M059J (cell line): Measurements from ENCODE around the gene DYRK1B. TPM values are rescaled to one million over a fixed set of nuclear protein-coding genes. Genes with fewer than 3 reads are reported as not detected.

Source experiments
- DNase-seq: peaks from one replicate; pipeline ENCODE4 v3.0.0-alpha.2; 2012; ENCODE audit warnings: low read depth
- total RNA-seq: library from RNA; depleted of rRNA; stranded (reverse); fragments of >200 nt; shearing (Covaris generic); gene quantifications from 2 replicates; pipeline ENCODE4 v1.2.3, GENCODE V29; 2014; rRNA removed

The DYRK1B gene
- total RNA-seq, 1 experiment from 2014 or later = 10.6 TPM

DNA sequence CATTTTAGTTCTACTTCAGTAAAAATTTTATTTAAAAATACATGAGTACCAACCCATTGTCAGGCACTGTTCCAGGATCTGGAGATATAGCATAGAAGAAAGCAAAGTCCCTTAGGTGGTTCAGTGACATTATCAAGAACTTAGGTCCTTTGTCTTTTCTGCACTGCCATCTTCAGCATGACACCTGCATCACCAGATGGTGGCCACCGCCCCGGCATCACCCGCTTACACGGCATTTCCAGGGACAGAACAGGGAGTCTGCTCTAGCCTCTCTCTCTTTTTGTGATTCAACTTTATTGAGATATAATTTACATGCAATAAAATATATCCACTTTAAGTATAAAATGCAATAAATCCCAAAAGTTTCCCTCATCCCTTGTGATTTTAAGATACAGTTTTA, 23.5 kb downstream of the DYRK1B start:
- DNase-seq = no peak

DNA sequence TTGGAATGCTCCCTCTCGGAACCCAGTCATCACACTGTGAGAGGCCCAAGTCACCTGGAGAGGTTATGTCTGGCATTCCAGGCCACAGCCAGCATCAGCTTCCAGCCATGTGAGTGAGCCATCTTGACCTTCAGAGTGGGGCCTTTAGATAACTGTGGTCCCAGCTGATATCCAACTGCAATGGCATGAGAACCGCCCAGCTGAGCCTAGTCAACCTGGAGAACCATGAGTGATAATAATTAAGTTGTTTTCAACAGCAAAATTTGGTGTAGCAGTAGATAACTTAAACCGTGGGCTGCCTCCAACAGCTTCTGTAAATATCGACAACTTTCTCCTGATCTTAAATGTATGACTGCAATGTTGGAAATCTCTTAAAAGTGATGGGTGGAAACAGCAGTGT, 24.6 kb downstream of the DYRK1B start:
- no peak for DNase-seq

DNA sequence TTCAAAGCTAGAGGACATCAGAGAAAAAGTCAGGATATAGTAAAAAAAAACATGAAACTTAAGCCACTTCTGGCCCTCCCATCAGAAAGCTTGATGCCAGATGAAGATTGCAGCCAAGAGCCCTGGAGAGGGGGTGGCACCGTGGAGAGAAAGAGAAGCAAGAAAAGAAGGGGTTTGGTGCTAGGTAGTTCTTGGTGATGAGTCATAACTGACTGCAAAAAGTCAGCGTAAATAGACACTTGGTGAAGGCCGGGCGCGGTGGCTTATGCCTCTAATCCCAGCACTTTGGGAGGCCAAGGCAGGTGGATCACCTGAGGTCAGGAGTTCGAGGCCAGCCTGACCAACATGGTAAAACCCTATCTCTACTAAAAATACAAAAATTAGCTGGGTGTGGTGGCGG, 25.3 kb downstream of the DYRK1B start:
- DNase-seq = peak; percentile 18

DNA sequence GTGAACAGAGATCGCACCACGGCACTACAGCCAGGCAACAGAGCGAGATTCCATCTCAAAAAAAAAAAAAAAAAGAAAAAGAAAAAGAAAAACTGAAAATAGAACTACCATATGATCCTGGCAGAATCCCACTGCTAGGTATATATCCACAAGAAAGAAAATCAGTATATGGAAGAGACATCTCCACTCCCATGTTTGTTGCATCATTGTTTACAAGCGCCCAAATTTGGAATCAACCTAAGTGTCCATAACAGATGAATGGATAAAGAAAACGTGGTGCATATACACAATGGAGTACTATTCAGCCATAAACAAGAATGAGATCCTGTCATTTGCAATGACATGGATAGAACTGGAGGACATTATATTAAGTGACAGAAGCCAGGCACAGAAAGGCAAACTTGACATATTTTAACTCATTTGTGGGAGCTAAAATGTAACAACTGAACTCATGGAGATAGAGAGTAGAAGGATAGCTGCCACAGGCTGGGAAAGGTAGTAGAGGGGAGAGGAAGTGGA, 26.1 kb downstream of the DYRK1B start:
- no peak for DNase-seq

DNA sequence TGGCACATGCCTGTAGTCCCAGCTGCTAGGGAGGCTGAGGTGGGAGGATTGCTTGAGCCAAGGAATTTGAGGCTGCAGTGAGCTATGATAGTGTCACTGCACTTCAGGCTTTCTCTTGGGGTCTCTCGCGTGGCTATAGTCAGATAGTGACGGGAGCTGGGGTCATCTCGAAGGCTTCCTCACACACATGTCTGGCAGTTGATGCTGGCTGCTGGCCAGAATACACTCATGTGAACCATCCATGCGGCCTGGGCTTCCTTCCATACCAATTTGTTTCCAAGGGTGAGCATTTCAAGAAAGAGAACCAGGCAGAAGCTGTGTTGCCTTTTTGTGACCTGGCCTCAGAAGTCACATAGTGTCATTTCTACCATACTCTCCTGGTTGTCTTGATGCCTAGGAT, 28.9 kb downstream of the DYRK1B start:
- no peak for DNase-seq

DNA sequence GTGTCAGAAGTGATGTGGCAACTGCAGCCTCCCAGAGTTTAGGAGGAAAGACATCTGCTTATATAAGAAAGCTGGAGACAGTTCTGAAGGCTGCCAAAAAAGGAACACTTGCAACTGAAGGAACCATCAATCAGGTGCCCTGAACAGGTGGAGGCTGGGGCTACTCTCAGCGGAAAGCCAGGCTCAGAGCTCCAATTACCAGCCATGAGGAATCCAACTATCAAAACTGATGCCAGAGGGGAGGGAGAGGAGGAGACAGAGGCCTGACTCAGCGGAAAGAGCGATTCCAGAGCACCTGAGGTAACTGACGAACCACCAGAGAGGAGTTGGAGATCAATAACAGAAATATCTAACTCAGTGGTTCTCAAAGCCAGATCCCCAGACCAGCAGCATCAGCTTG, 31.0 kb downstream of the DYRK1B start:
- DNase-seq = no peak

DNA sequence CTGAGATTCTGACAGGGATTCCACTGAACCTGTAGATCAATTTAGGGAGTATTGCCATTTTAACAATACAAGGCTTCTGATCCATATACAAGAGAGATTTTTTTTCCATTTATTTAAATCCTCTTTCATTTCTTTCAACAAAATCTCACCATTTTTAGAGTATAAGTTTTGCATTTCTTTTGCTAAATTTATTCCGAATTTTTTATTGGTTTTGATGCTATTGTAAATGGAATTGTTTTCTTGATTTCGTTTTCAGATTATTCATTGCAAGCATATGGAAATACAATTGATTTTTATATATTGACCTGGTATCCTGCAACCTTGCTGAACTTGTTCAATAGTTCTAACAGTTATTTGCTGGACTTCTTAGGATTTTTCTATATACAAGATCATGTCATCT, 36.9 kb downstream of the DYRK1B start:
- no peak for DNase-seq

DNA sequence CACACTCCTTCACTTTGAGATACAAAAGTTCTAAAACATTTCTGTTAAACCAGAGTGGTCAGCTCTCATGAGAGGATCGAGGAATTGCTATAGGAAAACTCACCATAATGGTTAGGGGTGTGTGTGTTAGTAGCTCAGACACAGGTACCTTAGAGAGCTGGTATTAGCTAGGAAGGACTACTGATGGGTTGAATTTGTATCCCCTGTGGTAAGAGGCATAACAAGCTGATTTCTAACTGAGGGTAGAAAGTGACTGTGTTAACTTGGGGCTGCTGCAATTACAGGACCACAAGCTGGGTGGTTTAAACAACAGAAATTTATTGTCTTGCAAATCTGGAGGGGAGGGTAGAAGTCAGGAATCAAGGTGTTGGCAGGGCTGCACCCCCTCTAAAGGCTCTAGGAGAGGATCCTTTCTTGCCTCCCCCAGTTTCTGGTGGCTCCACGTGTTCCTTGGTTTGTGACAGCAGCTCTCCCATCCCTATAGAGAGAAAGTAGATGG, 37.9 kb downstream of the DYRK1B start:
- DNase-seq = no peak

DNA sequence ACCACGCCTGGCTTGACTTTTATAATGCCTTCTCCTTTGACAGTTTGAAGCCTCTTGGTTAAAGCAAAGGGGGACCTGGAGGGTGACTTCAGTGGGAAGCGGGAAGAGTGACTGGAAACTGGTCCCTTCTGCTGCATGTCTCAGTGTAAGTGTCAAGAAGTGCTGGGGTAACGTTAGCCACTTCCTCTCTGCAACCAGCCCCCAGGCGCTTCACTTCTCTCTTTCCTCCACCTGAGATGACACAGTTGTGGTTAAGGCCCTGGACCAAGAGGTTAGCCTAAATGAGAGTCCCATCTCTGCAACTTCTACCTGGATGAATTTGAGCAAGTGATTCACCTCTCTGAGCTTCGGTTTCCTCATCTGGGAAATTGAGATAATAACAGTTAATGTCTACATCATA, 39.0 kb downstream of the DYRK1B start:
- peak; percentile 4 for DNase-seq

DNA sequence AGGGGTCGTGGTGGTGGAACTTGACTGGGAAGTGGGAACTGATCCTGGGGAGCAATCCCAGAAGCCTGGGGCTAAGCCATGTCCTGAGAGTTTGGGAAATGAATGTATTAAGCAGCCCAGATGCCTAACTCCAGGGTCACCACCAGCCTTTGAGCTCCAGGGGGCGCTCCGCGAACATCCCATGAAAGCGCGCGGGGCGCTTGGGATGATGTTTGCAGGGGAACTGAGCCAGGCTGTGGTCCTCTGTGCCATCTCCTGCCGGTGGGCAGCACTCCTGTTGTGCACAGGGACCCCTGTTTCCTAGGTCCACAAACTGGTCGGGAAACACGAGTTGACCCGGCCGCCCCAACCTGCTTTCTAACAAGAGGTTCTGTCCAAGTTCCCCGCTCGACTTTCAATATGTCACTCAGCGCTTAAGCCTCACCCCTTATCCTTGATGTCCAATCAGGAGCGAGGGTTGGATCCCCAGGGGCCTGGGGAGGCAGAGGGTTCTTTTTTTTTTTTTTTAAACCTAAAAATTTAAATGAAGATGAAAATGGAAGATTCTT, 40.9 kb downstream of the DYRK1B start:
- peak; percentile 71 for DNase-seq

DNA sequence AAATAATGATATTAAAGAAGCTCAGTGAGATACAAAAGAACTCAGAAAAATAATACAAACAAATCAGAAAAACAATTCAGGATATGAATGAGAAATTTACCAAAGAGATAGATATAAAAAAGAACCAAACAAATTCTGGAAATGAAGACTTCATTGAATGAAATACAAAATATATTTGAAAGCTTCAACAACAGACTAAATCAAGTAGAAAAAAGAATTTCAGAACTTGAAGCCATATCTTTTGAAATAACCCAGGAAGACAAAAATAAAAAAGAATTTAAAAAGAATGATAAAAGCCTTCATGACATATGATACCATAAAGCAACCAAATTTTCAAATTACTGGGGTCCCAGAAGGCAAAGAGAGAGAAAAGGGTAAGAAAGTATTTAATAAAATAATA, 45.7 kb downstream of the DYRK1B start:
- no peak for DNase-seq

DNA sequence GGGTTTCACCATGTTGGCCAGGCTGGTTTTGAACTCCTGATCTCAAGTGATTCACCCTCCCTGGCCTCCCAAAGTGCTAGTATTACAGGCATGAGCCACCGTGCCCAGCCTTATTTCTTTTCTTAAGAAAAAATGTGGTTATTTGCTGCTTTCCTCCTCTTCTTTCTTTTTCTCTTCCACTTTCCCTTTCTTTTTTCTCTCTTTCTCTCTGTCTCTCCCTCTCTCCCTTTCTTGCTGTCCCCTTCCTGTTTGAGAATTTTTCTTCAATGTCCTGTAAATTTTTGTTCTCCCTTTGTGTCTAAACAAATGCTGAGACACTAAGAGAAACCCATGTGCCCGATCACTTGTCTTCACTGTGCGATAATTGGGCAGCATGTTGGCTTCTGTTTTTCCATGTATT, 53.1 kb downstream of the DYRK1B start:
- no peak for DNase-seq

DNA sequence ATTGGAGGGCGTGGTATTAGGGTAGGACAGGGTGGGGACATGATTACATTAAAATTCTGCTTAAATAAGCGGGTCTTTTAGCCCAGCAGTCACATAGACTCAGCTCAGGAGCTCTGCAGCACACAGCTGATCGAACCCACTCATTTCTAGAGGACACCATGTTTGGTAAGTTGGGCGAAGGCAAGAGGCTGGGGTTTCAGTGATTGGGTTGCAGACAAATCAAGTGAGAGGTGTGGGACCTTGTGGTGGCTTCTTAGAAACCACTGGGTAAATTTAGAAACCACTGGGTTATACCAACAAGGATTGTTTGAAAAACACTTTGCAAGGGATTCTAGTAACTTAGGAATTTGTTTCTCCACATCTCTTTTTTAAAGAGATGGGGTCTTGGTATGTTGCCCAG, 55.2 kb downstream of the DYRK1B start, which contains the start of gene LEUTX:
LEUTX (plus strand) TSS at position 92 of the 400 bp plus-strand sequence; CDS start at position 159, 67 bp downstream.
- DNase-seq = no peak

Other genes starting within 250 kb of the DYRK1B start
- gene LGALS13, start 231.6 kb downstream of the DYRK1B start, total RNA-seq = not detected in 2 replicates
- not detected in 2 replicates for gene LGALS16, start 178.2 kb downstream of the DYRK1B start, total RNA-seq
- gene LGALS14, start 129.7 kb downstream of the DYRK1B start, total RNA-seq = not detected in 2 replicates
- not detected in 2 replicates for gene CLC, start 96.1 kb downstream of the DYRK1B start, total RNA-seq
- gene LEUTX, start 55.3 kb downstream of the DYRK1B start, total RNA-seq = not detected in 2 replicates
- 153 and 191 TPM in 2 replicates for gene FBL, start 12.2 kb upstream of the DYRK1B start, total RNA-seq
- 0.15 and 0.47 TPM in 2 replicates for gene FCGBP, start 100.5 kb upstream of the DYRK1B start, total RNA-seq
- 209 and 217 TPM in 2 replicates for gene PSMC4, start 137.0 kb upstream of the DYRK1B start, total RNA-seq
- 0.96 and 1.3 TPM in 2 replicates for gene ZNF546, start 162.9 kb upstream of the DYRK1B start, total RNA-seq
- 4.5 and 5.7 TPM in 2 replicates for gene ZNF780B, start 222.1 kb upstream of the DYRK1B start, total RNA-seq